Thyroid gland (tissue), 4 donors: ENCODE data around the gene MAGEA11.

Experiments used
- POLR2A ChIP-seq, 2 donors: fragments of 450-650 bp; IDR thresholded peaks; one replicate each; pipeline ENCODE4 v1.6.1; 2017; ENCODE audit warnings: antibody characterized with exemption in 2 of 2, mild to moderate bottlenecking in 2 of 2, moderate library complexity in 1 of 2
- TF ChIP-seq, protein P1 (sequence below), 6 experiments: fragments of 200-600 bp in 3 of 6; fragments of 450-650 bp in 3 of 6; sonication (generic) in 3 of 6; IDR thresholded peaks; one replicate each; pipeline ENCODE4 v1.5.1; 2016 to 2019; ENCODE audit warnings: antibody characterized with exemption in 6 of 6, mild to moderate bottlenecking in 2 of 6, inconsistent platforms in 1 of 6, moderate library complexity in 1 of 6

DNA sequence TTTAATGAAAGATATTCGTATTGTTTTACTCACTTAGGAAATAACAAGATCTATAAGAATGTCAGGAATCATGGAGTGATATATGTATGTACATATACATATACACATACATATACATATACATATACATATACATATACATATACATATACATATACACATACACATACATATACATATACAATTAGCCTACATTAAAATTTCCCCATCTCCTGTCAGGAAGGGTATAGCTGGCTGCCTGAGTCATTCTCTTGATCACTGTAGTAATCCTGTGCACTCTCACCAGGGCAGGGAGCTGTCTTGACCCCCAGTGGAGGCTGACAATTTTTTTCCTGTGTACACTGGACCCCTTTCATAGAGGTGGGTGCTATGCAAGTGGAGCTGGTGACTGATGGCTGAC, 23.3 kb upstream of the MAGEA11 start:
- no peak for TF ChIP-seq POLR2A (IDR thresholded peaks at IDR 0.05)
- TF ChIP-seq, protein P1, sequence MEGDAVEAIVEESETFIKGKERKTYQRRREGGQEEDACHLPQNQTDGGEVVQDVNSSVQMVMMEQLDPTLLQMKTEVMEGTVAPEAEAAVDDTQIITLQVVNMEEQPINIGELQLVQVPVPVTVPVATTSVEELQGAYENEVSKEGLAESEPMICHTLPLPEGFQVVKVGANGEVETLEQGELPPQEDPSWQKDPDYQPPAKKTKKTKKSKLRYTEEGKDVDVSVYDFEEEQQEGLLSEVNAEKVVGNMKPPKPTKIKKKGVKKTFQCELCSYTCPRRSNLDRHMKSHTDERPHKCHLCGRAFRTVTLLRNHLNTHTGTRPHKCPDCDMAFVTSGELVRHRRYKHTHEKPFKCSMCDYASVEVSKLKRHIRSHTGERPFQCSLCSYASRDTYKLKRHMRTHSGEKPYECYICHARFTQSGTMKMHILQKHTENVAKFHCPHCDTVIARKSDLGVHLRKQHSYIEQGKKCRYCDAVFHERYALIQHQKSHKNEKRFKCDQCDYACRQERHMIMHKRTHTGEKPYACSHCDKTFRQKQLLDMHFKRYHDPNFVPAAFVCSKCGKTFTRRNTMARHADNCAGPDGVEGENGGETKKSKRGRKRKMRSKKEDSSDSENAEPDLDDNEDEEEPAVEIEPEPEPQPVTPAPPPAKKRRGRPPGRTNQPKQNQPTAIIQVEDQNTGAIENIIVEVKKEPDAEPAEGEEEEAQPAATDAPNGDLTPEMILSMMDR (IDR thresholded peaks at IDR 0.05): no peak
